ENCODE measurements around the gene CALM1.

Gene CALM1

DNA sequence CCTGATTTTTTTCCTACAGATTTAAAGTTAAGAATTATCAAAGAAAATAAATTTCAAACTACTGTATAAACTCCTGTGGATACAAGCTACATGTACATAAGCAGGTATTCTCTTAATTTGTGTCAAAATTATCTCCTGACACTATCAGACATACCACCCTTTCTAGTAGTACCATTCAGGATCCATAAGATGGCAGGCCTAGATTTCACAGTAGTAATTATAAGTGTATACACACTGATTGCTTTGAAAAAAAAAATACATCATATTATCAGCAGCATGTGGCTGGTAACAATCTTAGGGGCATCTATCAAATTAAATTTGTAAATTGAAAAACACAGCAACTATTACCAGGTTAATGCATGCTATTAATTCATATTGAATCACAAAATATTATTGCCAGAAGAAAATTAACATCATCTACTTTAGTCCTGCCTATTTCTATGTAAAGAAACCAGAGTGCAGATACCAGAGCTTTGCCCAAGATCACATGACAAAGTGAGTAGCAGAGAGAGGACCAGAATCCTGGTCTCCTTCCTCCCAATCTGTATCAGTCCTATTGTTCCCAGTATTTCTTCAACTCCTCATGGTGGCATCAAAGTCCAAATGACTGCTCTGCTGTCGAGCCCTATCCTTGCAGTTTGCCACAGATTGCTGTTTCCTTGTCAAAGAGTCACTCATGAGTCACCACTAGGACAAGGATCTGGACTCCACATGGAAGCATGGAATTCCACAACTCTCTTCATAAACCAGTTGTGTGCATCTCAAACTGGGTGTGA lies 27.7 kb upstream of the CALM1 start:
- Histone ChIP-seq H3F3A (ENCODE audit: insufficient read depth, low read length) (no peaks in the 10 kb centered on the region), H3K9me2 (ENCODE audit: low read depth, low read length) (no peaks in the 10 kb centered on the region), H2AFZ (ENCODE audit: low read length) (no peak overlapping the region), H3K9me3 (ENCODE audit: low read length) (no peaks in the 10 kb centered on the region), H3K4me3 (ENCODE audit: low read depth, low read length, poor library complexity, severe bottlenecking) (no peak overlapping the region), H3K27ac (ENCODE audit: low read depth, low read length, poor library complexity, severe bottlenecking) (no peak overlapping the region), H3K4me1 (ENCODE audit: insufficient read depth, low read length, severe bottlenecking) (no peaks in the 10 kb centered on the region), H3K79me2 (ENCODE audit: insufficient read depth, low read length) (no peaks in the 10 kb centered on the region), H3K4me2 (ENCODE audit: low read length) (no peak overlapping the region), H4K20me1 (ENCODE audit: insufficient read depth, low read length) (no peaks in the 10 kb centered on the region), H3K36me3 (ENCODE audit: insufficient read depth, low read length) (no peaks in the 10 kb centered on the region), H3K27me3 (ENCODE audit: insufficient read depth, low read length) (no peaks in the 10 kb centered on the region), H3K9ac (ENCODE audit: low read length) (no peak overlapping the region)
- no peak for TF ChIP-seq EZH2 (IDR thresholded peaks at IDR 0.05; ENCODE audit: borderline replicate concordance, low read length)
- TF ChIP-seq, protein P1, sequence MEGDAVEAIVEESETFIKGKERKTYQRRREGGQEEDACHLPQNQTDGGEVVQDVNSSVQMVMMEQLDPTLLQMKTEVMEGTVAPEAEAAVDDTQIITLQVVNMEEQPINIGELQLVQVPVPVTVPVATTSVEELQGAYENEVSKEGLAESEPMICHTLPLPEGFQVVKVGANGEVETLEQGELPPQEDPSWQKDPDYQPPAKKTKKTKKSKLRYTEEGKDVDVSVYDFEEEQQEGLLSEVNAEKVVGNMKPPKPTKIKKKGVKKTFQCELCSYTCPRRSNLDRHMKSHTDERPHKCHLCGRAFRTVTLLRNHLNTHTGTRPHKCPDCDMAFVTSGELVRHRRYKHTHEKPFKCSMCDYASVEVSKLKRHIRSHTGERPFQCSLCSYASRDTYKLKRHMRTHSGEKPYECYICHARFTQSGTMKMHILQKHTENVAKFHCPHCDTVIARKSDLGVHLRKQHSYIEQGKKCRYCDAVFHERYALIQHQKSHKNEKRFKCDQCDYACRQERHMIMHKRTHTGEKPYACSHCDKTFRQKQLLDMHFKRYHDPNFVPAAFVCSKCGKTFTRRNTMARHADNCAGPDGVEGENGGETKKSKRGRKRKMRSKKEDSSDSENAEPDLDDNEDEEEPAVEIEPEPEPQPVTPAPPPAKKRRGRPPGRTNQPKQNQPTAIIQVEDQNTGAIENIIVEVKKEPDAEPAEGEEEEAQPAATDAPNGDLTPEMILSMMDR (IDR thresholded peaks at IDR 0.05; ENCODE audit: low read length), result peak; percentile 35; the same call in 1 of the 2 replicates

DNA sequence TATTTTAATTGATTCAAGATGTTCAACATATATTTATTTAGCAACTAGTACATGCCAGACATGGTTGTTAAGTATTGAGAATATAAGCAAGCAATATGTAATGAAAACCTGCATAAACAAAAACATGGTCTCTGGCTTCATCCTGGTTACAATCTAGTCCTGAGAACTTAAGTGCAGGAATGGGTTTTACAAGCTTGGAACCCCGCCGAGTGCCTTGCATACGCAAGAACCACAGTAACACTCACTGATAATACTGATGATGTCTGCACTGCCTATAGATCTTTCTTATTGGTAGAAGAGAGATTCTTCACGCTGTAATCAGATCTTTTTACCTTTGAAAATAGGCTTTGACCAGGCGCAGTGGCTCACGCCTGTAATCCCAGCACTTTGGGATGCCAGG lies 22.9 kb upstream of the CALM1 start:
- no peaks in the 10 kb centered on the region for H3K9me3 ChIP-seq (ENCODE audit: low read length)
- H3K27ac ChIP-seq (ENCODE audit: low read depth, low read length, poor library complexity, severe bottlenecking), result no peak overlapping the region
- H4K20me1 ChIP-seq (ENCODE audit: insufficient read depth, low read length), result no peaks in the 10 kb centered on the region
- no peaks in the 10 kb centered on the region for H3K4me1 ChIP-seq (ENCODE audit: insufficient read depth, low read length, severe bottlenecking)
- no peak overlapping the region for H2AFZ ChIP-seq (ENCODE audit: low read length)
- no peaks in the 10 kb centered on the region for H3K9me2 ChIP-seq (ENCODE audit: low read depth, low read length)
- H3K79me2 ChIP-seq (ENCODE audit: insufficient read depth, low read length), result no peaks in the 10 kb centered on the region
- TF ChIP-seq EZH2 (IDR thresholded peaks at IDR 0.05; ENCODE audit: borderline replicate concordance, low read length), result no peak
- H3K4me3 ChIP-seq (ENCODE audit: low read depth, low read length, poor library complexity, severe bottlenecking), result no peak overlapping the region
- H3K9ac ChIP-seq (ENCODE audit: low read length), result no peak overlapping the region
- no peaks in the 10 kb centered on the region for H3K36me3 ChIP-seq (ENCODE audit: insufficient read depth, low read length)
- H3K27me3 ChIP-seq (ENCODE audit: insufficient read depth, low read length), result no peaks in the 10 kb centered on the region
- no peak overlapping the region for H3K4me2 ChIP-seq (ENCODE audit: low read length)
- no peaks in the 10 kb centered on the region for H3F3A ChIP-seq (ENCODE audit: insufficient read depth, low read length)

DNA sequence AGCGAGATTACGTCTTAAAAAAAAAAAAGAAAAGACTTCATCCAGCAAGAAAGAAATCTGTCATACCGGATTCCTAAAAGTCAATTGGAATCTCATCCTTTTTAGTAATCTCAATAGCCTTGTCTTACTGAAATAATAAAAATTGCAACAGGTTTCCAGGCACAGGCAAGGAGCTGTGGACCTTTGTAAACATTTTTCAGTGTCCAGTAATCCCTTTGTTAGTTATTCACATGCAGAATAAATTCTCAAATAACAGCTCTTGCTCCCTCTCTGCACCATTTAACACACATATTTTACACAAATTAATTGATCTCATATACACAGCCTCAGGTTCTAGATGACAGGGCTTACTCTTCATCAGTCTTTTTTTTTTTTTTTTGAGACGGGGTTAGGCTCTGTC lies 22.0 kb upstream of the CALM1 start:
- no peak overlapping the region for H3K27ac ChIP-seq (ENCODE audit: low read depth, low read length, poor library complexity, severe bottlenecking)
- H3K4me2 ChIP-seq (ENCODE audit: low read length), result no peak overlapping the region
- no peaks in the 10 kb centered on the region for H3K9me2 ChIP-seq (ENCODE audit: low read depth, low read length)
- no peak overlapping the region for H3K9ac ChIP-seq (ENCODE audit: low read length)
- H3K4me1 ChIP-seq (ENCODE audit: insufficient read depth, low read length, severe bottlenecking), result no peaks in the 10 kb centered on the region
- no peaks in the 10 kb centered on the region for H3F3A ChIP-seq (ENCODE audit: insufficient read depth, low read length)
- H3K36me3 ChIP-seq (ENCODE audit: insufficient read depth, low read length), result no peaks in the 10 kb centered on the region
- H2AFZ ChIP-seq (ENCODE audit: low read length), result no peak overlapping the region
- no peaks in the 10 kb centered on the region for H3K79me2 ChIP-seq (ENCODE audit: insufficient read depth, low read length)
- no peaks in the 10 kb centered on the region for H4K20me1 ChIP-seq (ENCODE audit: insufficient read depth, low read length)
- no peaks in the 10 kb centered on the region for H3K27me3 ChIP-seq (ENCODE audit: insufficient read depth, low read length)
- no peaks in the 10 kb centered on the region for H3K9me3 ChIP-seq (ENCODE audit: low read length)
- TF ChIP-seq, protein P1 (IDR thresholded peaks at IDR 0.05; ENCODE audit: low read length), result no peak
- no peak for TF ChIP-seq EZH2 (IDR thresholded peaks at IDR 0.05; ENCODE audit: borderline replicate concordance, low read length)
- no peak overlapping the region for H3K4me3 ChIP-seq (ENCODE audit: low read depth, low read length, poor library complexity, severe bottlenecking)

DNA sequence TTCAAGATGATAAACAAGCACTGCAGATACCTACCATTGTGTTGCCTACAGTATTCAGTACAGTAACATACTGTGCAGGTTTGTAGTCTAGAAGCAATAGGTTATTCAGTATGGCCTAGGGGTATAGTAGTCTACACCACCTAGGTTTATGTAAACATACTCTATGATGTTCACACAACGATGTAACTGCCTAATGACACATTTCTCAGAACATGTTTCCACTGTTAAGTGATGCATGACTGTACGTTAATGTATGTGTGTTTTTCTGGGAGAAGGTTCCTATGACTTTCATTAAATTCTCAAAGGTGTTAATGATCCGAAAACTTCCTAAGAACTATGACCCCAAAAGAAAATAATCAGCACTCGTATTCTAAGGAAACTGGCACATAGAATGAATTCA lies 20.9 kb upstream of the CALM1 start:
- no peaks in the 10 kb centered on the region for H3F3A ChIP-seq (ENCODE audit: insufficient read depth, low read length)
- no peaks in the 10 kb centered on the region for H4K20me1 ChIP-seq (ENCODE audit: insufficient read depth, low read length)
- H3K79me2 ChIP-seq (ENCODE audit: insufficient read depth, low read length), result no peaks in the 10 kb centered on the region
- H3K9ac ChIP-seq (ENCODE audit: low read length), result no peak overlapping the region
- H3K4me2 ChIP-seq (ENCODE audit: low read length), result no peak overlapping the region
- H3K36me3 ChIP-seq (ENCODE audit: insufficient read depth, low read length), result no peaks in the 10 kb centered on the region
- no peaks in the 10 kb centered on the region for H3K9me3 ChIP-seq (ENCODE audit: low read length)
- no peak overlapping the region for H2AFZ ChIP-seq (ENCODE audit: low read length)
- no peak for TF ChIP-seq EZH2 (IDR thresholded peaks at IDR 0.05; ENCODE audit: borderline replicate concordance, low read length)
- TF ChIP-seq, protein P1 (IDR thresholded peaks at IDR 0.05; ENCODE audit: low read length), result no peak
- no peaks in the 10 kb centered on the region for H3K9me2 ChIP-seq (ENCODE audit: low read depth, low read length)
- no peak overlapping the region for H3K27ac ChIP-seq (ENCODE audit: low read depth, low read length, poor library complexity, severe bottlenecking)
- no peaks in the 10 kb centered on the region for H3K4me1 ChIP-seq (ENCODE audit: insufficient read depth, low read length, severe bottlenecking)
- no peak overlapping the region for H3K4me3 ChIP-seq (ENCODE audit: low read depth, low read length, poor library complexity, severe bottlenecking)
- no peaks in the 10 kb centered on the region for H3K27me3 ChIP-seq (ENCODE audit: insufficient read depth, low read length)
